Activated naive CD4-positive, alpha-beta T cell treated with anti-CD3 and anti-CD28 coated beads, Interleukin-2, amount 50 U/mL, for 72 hours (primary cell): ENCODE results near the gene CIBAR2. TPM values are rescaled to one million over a fixed set of nuclear protein-coding genes. Genes with fewer than 3 reads are reported as not detected.

ENCODE experiments used
- ATAC-seq, 2 donors: fragments of 150-1000 bp; cut with Tn5 transposase; 2 replicates each; pipeline ENCODE4 v1.10.0; 2021; ENCODE audit warnings: mild to moderate bottlenecking in 2 of 2, moderate library complexity in 2 of 2
- DNase-seq, 2 donors: peaks; one replicate each; pipeline ENCODE4 v3.0.0; 2021 to 2022; ENCODE audit warnings: low spot score in 2 of 2
- H3K27ac Mint-ChIP-seq, 2 donors: one replicate each; pipeline ENCODE4 v1.8.0; 2022; ENCODE audit warnings: mild to moderate bottlenecking in 2 of 2, mixed read lengths in 2 of 2
- H3K36me3 Mint-ChIP-seq, 2 donors: one replicate each; pipeline ENCODE4 v1.8.0; 2022; ENCODE audit warnings: mixed read lengths in 2 of 2
- H3K9me3 Mint-ChIP-seq, 2 donors: one replicate each; pipeline ENCODE4 v1.8.0; 2022; ENCODE audit warnings: mixed read lengths in 2 of 2
- total RNA-seq, 2 donors: library from RNA; stranded (reverse); gene quantifications; one replicate each; pipeline ENCODE4 v1.2.3, GENCODE V29; 2022

The CIBAR2 gene
- total RNA-seq, 2 donors from 2014 or later, result not detected

DNA sequence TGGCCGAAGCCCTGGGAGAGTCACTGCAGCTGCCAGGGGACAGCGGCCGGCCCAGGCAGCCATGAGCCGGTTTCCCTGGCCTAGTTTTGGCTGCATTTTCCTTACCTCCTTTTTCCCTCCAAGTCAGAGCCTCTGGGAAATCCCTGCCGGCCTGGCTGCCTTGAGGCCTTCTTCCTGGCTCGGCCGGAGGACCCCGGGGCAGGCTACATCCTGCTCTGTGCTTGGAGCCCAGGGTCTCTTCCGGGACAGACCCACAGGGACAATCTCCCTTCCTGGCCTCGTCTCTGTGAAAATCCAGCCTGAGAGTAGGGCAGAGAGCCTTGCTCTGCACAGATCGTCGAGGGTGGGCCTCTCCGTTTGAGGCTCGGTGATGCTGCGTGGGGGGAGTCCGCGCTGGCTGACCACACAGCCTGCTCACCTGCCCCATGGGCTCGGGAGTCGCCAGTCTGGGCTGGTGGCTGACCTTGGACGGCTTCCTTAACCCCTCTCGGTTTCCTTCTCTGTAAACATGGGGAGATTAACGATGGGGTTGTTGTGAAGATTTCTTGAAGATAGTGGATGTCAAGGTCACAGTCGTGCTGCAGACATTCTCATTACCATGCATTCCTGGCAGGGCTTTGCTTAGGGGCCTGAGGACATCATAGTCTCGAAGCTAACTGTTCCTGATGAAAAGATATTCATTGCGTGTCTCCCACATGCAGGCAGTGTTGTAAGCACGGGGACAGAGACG, 34.8 kb upstream of the CIBAR2 start:
- no peak overlapping the region for H3K27ac Mint-ChIP-seq
- ATAC-seq, result no peak
- no peaks in the 10 kb centered on the region for H3K9me3 Mint-ChIP-seq

DNA sequence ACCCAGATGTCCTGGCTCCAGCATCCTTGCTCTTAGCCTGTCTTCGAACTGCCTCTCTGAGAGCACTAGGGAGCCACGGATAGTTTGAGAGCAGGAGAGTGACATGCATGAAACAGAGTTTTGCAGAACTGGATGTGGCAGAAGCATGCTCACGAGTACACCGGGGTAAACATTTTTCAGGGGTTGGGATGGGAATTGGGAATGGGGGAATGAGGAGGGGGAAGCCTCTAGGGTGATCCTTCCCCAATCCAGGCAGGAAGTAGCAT, 34.2 kb upstream of the CIBAR2 start:
- Mint-ChIP-seq H3K36me3 (no peaks in the 10 kb centered on the region), H3K9me3 (no peaks in the 10 kb centered on the region), H3K27ac (no peak overlapping the region)
- DNase-seq (no peak), ATAC-seq (no peak)

More for the DNA sequence above, 34.8 kb upstream of the CIBAR2 start:
- H3K36me3 Mint-ChIP-seq, result no peaks in the 10 kb centered on the region
- no peak for DNase-seq

DNA sequence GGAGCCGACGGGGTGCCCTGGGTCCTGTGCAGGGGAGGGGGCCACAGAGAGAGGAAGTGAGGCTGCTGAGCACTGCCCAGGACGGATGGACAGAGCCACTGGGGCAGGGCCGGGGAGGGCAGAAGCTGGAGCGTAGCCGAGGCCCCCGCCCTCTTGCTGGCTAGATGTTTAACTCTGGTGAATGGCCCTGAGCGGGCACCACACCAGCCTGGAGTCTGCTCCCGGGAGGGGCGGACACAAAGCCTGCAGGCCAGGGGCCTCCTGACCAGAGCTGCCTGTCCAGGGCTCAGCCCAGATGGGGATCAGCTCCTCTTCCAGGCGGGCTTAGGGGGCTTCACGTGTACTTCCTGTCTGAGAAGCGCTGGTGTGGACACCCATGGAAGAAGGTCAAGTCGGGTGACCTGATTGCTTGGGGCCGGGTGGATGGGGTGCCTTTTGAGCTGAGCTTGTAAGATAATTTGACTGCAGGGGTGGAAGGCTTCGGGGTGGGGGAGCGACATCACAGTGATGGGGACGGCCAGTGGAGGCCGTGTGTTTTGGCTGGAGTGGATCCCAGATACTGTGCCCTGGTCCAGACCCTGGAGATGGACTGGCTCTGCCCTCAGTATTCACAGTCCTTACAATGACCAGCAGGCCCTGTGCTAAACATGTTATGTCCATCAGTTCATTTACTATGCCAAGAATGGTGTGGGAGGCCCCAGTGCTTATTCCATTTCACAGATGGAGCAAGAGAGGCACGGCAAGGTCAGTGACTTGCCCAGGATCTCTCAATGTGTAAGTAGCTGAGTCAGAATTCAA, 33.7 kb upstream of the CIBAR2 start:
- ATAC-seq, result no peak
- Mint-ChIP-seq H3K9me3 (no peaks in the 10 kb centered on the region), H3K36me3 (no peaks in the 10 kb centered on the region), H3K27ac (no peak overlapping the region)
- DNase-seq, result no peak

DNA sequence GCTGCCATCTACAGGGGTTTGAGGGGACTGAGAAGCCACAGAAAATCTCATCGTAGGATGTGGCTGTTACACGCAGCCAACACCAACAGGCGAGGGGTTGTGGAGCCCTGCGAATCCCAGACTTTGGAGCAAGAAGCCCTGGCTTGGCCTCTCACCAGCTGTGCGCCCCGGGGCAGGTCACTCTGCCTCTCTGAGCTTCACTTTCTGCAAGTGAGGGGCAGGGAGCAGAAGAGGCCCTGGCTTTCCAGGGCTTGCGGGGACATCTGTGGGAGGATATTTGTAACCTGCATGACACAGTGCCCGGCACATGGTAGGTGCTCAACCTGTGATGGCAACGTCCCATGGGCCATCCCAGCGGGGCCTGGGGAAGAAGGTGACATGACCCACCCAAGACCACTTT, 32.9 kb upstream of the CIBAR2 start:
- H3K27ac Mint-ChIP-seq, result no peak overlapping the region
- no peak for DNase-seq
- no peak for ATAC-seq
- H3K36me3 Mint-ChIP-seq, result no peaks in the 10 kb centered on the region
- H3K9me3 Mint-ChIP-seq, result no peaks in the 10 kb centered on the region

DNA sequence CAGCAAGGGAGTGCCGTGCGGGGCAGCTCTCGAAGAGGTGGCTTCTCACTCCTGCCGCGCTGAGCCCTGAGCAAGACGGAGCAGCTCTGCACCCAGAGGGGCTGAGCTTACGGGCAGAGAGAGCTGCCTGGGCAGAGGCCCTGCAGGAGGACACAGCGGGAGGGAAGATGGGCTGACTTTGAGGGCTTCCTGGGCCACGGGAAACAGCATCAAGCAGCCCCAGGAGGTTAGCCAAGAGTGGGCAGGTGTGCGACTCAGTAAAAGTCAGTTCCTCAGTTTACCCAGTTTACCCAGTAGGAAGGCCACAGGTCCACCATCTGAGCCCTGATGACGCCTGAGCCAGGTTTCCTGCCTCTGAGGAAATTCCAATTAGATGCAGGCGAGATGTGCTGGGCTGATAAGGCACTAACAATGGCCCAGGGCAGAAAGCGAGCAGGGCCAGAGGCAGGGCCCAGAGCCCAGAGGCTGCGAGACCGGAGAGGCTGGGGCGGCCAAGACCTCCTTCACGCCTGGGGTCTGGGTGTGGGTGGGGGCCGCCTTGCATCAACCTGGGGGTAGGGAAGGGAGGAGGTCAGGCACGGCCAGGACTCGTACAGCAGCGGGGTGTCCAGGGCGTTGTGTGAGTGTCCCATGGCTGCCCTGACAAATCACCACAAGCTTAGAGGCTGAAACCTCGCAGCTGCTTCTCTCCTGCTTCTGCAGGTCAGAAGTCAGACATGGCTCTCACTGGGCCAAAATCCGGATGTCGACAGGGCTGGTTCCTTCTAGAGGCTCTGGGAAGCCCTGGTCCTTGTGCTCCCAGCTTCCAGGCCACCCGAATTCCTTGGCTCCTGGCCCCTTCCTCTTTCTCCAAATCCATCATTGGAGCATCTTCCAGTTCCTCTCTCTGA, 32.0 kb upstream of the CIBAR2 start:
- no peak for ATAC-seq
- H3K27ac Mint-ChIP-seq, result no peak overlapping the region

DNA sequence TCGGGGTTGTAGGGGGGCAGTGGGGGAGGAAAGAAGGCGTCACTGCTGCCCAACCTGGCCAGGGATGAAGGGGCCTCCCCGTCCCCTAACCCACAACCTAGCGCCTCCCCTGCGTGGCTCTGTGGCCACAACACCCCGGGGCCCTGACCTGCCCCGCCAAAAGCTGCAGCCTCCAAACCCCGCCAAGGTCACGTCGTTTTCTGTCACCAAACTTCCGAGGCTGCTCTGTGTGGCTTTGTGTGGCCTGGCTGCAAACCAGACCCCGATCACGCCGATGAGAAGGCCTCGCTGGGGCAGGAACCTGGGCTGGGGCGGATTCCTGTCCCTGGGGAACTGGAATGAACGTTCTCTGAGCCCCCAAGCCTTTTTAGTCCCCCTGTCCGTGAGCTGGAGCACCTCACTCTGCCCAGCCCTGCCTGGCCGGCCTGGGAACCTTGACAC, 30.5 kb upstream of the CIBAR2 start:
- ATAC-seq (no peak), DNase-seq (no peak)
- no peaks in the 10 kb centered on the region for H3K36me3 Mint-ChIP-seq
- H3K9me3 Mint-ChIP-seq, result no peaks in the 10 kb centered on the region
- no peak overlapping the region for H3K27ac Mint-ChIP-seq

More for the DNA sequence above, 32.0 kb upstream of the CIBAR2 start:
- H3K9me3 Mint-ChIP-seq, result no peaks in the 10 kb centered on the region
- no peak for DNase-seq
- no peaks in the 10 kb centered on the region for H3K36me3 Mint-ChIP-seq

DNA sequence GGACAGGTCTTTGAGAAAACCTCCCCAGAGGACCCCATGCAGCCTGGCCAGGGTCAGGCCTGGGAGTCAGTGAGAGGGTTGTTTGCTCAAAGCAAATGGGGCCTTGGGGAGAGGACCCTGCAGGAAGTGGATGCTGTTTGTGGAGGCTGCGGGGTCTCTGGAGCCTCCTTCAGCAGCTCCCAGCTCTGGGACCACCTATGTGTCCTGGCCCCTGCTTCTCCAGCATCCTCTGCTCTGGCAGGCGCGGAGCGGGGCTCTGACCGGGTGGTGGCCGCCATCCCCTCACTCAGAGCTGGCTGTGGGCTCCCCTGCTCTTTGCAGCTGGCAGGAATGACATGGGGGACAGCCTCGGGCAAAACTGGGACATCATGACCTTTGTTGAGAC, 29.8 kb upstream of the CIBAR2 start:
- H3K36me3 Mint-ChIP-seq, result no peaks in the 10 kb centered on the region
- no peak for DNase-seq
- ATAC-seq, result no peak
- H3K9me3 Mint-ChIP-seq, result no peaks in the 10 kb centered on the region
- no peak overlapping the region for H3K27ac Mint-ChIP-seq

DNA sequence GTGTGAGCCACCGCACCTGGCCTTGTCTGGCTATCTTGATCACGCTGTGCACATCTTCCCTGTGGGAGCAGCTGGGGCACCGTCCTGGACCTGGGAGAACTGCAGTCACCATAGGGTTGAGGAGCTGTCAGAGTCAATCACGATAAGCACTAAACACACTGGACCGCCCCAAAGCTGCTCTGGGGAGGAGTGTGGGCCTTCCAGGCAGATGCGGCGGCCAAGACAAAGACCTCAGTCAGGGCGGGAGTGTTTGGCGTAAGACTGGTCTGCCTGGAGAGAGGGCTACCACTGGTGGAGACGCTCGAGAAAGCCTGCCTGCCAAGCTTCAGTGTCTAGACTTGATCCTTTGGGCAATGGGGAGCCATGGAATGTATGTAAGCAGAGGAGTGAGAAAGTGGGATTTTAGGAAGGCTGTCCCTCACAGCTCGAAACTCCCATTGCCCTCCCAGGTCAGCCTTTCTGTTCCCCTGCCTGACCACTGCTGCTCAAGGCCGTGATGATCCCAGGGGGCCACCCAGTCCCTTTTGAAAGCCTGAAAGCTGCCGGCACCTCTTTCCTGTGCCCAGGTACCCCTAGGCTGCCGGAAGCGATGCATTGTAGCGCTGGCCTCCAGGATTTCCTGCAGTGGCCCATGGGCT, 29.3 kb upstream of the CIBAR2 start:
- H3K9me3 Mint-ChIP-seq, result no peaks in the 10 kb centered on the region
- ATAC-seq (no peak), DNase-seq (no peak)
- H3K36me3 Mint-ChIP-seq, result no peaks in the 10 kb centered on the region
- no peak overlapping the region for H3K27ac Mint-ChIP-seq

DNA sequence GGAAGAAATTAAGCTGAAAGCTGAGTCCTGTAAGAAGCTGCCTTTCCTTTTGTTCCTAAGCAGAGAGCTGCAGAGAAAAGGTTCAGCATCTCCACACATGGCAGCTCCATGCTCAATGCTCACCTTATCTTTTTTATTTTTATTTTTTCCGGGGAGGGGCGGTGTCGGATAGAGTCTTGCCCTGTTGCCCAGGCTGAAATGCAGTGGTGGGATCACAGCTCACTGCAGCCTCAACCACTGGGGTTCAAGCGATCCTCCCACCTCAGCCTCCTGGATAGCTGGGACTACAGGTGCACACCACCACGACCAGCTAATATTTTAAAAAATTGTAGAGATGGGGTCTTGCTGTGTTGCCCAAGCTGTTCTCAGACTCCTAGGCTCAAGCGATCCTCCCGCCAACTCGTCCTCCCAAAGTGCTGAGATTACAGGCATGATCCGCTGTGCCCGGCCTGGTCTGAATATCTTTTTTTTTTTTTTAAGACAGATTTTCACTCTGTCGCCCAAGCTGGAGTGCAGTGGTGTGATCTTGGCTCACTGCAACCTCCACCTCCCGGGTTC, 28.3 kb upstream of the CIBAR2 start:
- DNase-seq (no peak), ATAC-seq (no peak)
- no peaks in the 10 kb centered on the region for H3K9me3 Mint-ChIP-seq
- H3K36me3 Mint-ChIP-seq, result no peaks in the 10 kb centered on the region
- H3K27ac Mint-ChIP-seq, result no peak overlapping the region

DNA sequence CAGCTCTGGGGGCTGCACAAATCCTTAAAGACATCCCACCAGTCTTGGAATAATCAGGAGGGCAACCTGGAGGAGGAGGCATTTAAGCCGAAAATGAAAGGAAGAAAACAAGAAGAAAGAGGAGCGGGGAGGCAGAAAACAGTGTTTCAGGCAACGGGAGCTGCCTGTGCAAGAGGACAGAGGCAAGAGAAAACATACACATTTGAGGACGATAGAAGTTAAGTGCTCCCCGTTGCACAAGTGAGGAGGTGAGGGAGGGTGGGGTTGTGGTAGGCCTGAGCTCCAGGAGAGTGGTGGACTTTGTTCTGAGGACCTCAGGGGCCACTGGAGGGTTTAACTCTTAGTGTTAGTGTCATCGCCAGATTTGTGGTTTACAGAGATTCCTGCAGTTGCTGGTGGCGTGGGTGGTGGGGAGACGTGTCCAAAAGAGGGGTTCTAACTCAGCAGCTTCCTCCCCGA, 27.6 kb upstream of the CIBAR2 start:
- H3K36me3 Mint-ChIP-seq, result no peaks in the 10 kb centered on the region

DNA sequence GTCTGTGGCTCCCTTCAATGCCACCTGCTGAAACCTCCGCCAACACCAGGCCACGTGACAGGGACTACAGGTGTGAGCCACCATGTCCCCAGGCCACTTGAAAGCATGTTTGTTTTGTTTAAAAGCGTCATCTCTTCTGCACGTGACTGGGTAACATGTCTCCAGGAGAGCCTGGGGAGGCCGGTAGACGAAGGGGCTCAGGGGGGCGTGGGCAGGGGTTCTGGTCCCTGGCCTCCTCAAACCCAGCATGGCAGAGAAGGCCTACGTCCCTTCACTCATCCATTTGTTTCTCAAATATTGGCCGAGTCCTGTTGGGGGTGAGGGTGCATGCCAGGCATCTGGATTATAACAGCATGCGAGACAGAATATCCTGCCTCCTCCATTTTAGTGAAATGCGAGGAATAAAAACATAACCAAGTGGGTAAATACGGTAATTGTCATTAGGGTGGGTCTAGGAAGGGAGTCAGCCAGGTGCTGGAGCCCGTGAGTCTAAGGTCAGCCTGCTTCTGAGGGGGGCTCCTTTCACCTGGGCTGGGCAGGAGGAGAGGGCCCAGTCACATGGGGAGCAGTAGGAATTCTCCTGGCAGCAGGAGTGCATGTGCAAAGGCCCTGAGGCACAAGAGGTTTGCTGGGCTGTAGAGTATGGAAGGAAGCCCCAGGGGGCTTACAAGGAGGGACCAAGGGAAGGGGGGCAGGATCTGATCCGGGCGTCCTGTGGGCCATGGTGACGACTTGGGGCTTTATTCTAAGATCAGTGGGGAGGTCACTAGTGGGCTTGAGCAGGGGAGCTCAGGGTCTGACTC, 26.8 kb upstream of the CIBAR2 start:
- DNase-seq (no peak), ATAC-seq (no peak)
- Mint-ChIP-seq H3K36me3 (no peaks in the 10 kb centered on the region), H3K27ac (no peak overlapping the region), H3K9me3 (no peaks in the 10 kb centered on the region)

More for the DNA sequence above, 27.6 kb upstream of the CIBAR2 start:
- DNase-seq, result no peak
- peak overlapping the region in 1 of 2 donors; percentile 17 for H3K27ac Mint-ChIP-seq
- peak in 1 of 2 donors; percentile 26 for ATAC-seq
- no peaks in the 10 kb centered on the region for H3K9me3 Mint-ChIP-seq

DNA sequence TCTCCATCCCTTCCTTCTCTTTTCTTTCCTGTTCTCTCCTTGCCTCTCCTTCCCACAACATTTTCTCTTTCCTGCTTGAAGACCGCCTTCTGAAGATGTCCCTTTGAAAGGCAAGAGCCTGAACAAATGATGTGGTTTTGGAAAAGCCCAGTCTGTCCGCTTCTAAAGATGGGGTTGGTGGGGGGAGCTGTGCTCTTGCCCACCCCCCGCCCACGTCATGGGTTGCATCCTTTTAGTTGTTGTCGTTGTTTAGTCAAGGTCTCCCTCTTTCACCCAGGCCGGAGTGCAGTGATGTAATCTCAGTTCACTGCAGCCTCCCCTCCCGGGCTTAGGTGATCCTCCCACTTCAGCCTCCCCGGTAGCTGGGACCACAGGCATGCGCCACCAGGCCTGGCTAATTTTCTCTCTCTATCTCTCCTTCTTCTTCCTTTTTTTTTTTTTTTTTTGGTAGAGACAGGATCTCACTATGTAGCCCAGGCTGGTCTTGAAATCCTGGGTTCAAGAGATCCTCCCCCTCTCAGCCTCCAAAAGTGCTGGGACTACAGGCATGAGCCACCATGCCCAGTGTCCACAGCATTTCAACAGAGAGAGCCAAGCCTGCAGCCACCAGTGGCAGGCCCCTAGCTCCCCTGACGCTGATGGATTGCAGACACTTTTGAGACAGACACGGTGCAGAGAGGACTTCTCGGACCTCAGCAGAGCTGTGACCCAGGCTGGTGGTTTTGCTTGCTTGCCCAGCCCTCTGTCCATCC, 26.0 kb upstream of the CIBAR2 start:
- ATAC-seq, result no peak
- Mint-ChIP-seq H3K9me3 (no peaks in the 10 kb centered on the region), H3K36me3 (no peaks in the 10 kb centered on the region)

DNA sequence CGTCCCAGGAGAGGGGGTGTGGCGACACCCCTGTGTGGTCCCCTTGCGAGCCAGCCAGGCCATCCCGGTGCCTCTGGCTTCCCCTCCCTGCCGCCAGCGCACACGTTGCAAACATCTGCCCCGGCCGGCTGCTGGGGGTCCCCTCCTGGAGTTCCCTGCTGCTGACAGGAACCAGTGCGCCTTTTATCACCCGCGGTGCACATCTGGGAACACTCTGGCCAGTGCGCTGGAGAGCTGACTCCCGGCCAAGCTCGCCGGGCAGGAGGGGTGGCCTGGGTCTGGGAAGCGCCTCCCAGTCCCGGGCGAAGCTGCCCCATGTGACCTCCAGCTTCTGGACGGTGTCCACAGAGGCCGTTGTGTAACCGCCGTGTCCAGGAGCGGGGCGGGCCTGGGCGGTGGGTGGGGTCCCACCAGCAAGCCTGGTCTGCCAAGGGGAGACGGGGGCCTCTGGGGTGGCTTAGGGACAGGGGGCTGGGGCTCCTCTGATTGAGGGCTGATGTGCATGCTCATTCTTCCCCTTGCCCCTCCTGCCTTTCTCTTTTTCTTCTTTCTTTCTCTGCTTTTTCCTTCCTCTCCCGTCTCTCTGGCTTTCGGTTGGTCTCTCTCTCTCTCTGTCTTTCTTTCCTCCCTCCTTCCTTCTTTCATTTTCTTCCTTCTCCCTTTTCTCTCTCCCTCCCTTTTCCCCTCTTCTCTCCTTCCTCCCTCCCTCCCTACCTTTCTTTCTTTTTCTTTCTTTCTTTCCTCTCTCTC, 25.2 kb upstream of the CIBAR2 start:
- Mint-ChIP-seq H3K27ac (no peak overlapping the region), H3K36me3 (no peaks in the 10 kb centered on the region), H3K9me3 (no peaks in the 10 kb centered on the region)
- DNase-seq (no peak), ATAC-seq (no peak)

More for the DNA sequence above, 26.0 kb upstream of the CIBAR2 start:
- H3K27ac Mint-ChIP-seq, result no peak overlapping the region
- no peak for DNase-seq

DNA sequence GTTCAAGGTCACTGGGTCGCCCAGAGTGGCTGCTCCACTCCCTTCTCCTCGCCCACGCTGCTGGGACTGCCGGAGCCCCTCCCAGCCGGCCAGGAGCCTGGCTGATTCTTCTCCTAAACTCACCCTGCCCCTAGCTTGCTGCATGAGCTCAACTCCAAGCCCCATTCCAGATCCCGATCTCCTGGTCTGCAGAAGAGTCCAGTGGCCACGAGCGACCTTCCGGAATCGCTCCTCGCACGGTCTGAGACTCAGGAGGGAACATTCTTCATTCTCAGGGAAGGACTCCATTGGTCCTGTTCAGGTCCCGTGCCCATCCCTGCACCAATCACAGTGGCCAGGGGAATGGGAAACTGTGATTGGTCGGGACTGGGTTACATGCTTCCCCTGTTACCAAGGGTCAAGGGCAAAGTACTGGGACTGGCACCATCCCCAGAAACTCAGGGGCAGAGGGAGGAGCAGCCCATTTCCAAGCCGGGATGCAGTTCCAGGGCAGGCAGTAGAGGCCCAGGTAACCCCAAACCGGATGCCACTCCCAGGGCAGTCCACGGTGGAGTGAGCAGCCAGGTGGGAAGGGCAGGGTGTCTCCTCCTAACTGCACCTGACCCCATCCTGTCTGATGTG, 24.5 kb upstream of the CIBAR2 start:
- Mint-ChIP-seq H3K9me3 (no peaks in the 10 kb centered on the region), H3K27ac (no peak overlapping the region), H3K36me3 (no peaks in the 10 kb centered on the region)
- DNase-seq, result no peak
- ATAC-seq, result no peak
